Measurements from ENCODE around the gene ITGB4. TPM values are rescaled to one million over a fixed set of nuclear protein-coding genes. Genes with fewer than 3 reads are reported as not detected.

Gene ITGB4
- 44.5 to 54.7 TPM (median 48.0 TPM) in 5 replicates for total RNA-seq (2022; extraction: Qiagen RNA extraction; ENCODE audit: low read depth)

GRCh38 chr17:75720656-75721462 lies at the start of gene ITGB4:
TSS of gene ITGB4 (plus strand) at chr17:75721459. CDS start at chr17:75724704, 3,245 bp downstream.

GRCh38 chr17:75764711-75765421 lies 43.6 kb downstream of the ITGB4 start, which contains the start of gene GALK1:
TSS of gene GALK1 (minus strand) at chr17:75765192. CDS start at chr17:75765136, 56 bp downstream.

DNA sequence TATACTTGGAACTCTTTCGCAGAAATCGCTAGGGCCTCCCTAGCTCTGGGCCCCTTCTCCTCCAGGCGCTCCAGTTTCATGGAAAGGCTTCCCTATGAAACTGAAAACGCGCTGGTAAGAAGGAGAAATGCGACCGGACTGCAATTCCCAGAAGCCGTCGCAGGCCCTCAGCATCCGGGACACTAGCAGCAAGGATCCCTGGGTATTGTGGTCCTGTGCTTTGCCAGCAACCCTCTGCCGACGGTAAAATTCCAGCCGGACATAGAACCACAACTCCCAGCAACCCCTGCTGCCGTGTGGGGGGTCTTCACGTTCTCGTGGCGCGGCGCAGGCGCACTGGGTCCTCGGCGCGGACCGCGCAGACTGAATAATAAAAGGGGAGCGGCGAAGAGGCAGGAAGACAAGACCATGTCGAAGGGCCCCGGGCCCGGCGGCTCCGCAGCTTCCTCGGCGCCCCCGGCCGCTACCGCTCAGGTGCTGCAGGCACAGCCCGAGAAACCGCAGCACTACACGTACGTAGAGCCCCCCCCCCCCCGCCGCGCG lies 63.3 kb downstream of the ITGB4 start, which contains the start of gene UNK:
Gene UNK, plus strand, starts transcription at position 334 of the 543 bp plus-strand sequence. Its CDS starts 75 bp downstream, at position 409.

Other genes starting within 250 kb of the ITGB4 start
- gene CASKIN2, start 205.9 kb upstream of the ITGB4 start, total RNA-seq (2022; extraction: Qiagen RNA extraction; ENCODE audit: low read depth), result 8.2 to 12.4 TPM (median 11.1 TPM) in 5 replicates
- 26.6 to 51.1 TPM (median 43.3 TPM) in 5 replicates for gene TSEN54, start 204.9 kb upstream of the ITGB4 start, total RNA-seq (2022; extraction: Qiagen RNA extraction; ENCODE audit: low read depth)
- 21.4 to 28.2 TPM (median 25.4 TPM) in 5 replicates for gene LLGL2, start 195.8 kb upstream of the ITGB4 start, total RNA-seq (2022; extraction: Qiagen RNA extraction; ENCODE audit: low read depth)
- 45.2 to 59.3 TPM (median 52.1 TPM) in 5 replicates for gene MYO15B, start 133.7 kb upstream of the ITGB4 start, total RNA-seq (2022; extraction: Qiagen RNA extraction; ENCODE audit: low read depth)
- 0.55 to 0.83 TPM (median 0.64 TPM) in 5 replicates for gene SMIM5, start 88.0 kb upstream of the ITGB4 start, total RNA-seq (2022; extraction: Qiagen RNA extraction; ENCODE audit: low read depth)
- 18.7 to 27.1 TPM (median 26.1 TPM) in 5 replicates for gene RECQL5, start 54.3 kb upstream of the ITGB4 start, total RNA-seq (2022; extraction: Qiagen RNA extraction; ENCODE audit: low read depth)
- 97.6 to 105 TPM (median 103 TPM) in 5 replicates for gene SAP30BP, start 54.1 kb upstream of the ITGB4 start, total RNA-seq (2022; extraction: Qiagen RNA extraction; ENCODE audit: low read depth)
- 51.8 to 72.3 TPM (median 62.1 TPM) in 5 replicates for gene GALK1, start 43.7 kb downstream of the ITGB4 start, total RNA-seq (2022; extraction: Qiagen RNA extraction; ENCODE audit: low read depth)
- gene UNK, start 63.3 kb downstream of the ITGB4 start, total RNA-seq (2022; extraction: Qiagen RNA extraction; ENCODE audit: low read depth), result 24.8 to 36.3 TPM (median 30.6 TPM) in 5 replicates
- gene UNC13D, start 122.9 kb downstream of the ITGB4 start, total RNA-seq (2022; extraction: Qiagen RNA extraction; ENCODE audit: low read depth), result 2.3 to 4.8 TPM (median 4.3 TPM) in 5 replicates
- 83.1 to 105 TPM (median 92.2 TPM) in 5 replicates for gene WBP2, start 133.9 kb downstream of the ITGB4 start, total RNA-seq (2022; extraction: Qiagen RNA extraction; ENCODE audit: low read depth)
- gene TRIM47, start 157.1 kb downstream of the ITGB4 start, total RNA-seq (2022; extraction: Qiagen RNA extraction; ENCODE audit: low read depth), result 138 to 179 TPM (median 144 TPM) in 5 replicates
- 32.2 to 45.2 TPM (median 37.3 TPM) in 5 replicates for gene TRIM65, start 175.5 kb downstream of the ITGB4 start, total RNA-seq (2022; extraction: Qiagen RNA extraction; ENCODE audit: low read depth)
- 95.6 to 134 TPM (median 122 TPM) in 5 replicates for gene MRPL38, start 183.4 kb downstream of the ITGB4 start, total RNA-seq (2022; extraction: Qiagen RNA extraction; ENCODE audit: low read depth)
- gene FBF1, start 219.6 kb downstream of the ITGB4 start, total RNA-seq (2022; extraction: Qiagen RNA extraction; ENCODE audit: low read depth), result 4.5 to 9.4 TPM (median 8.6 TPM) in 5 replicates

Data from A549 treated with DMSO at 1 μM for 4 hours (cell line).